Testis (tissue), 3 donors: ENCODE data around the gene PLA2G4D. TPM values are rescaled to one million over a fixed set of nuclear protein-coding genes. Genes with fewer than 3 reads are reported as not detected.
A peak's percentile ranks its signal among the peaks of the same experiment; 100 is the strongest.

Source experiments
- DNase-seq: peaks from one replicate; pipeline ENCODE4 v3.0.0-alpha.2; 2019
- H3K27ac ChIP-seq, 2 donors: fragments of 200-600 bp; sonication (generic); one replicate each; pipeline ENCODE4 v1.5.1; 2019
- H3K27me3 ChIP-seq: fragments of 200-600 bp; sonication (generic); one replicate; pipeline ENCODE4 v1.5.1; 2019
- H3K36me3 ChIP-seq: fragments of 200-600 bp; sonication (generic); one replicate; pipeline ENCODE4 v1.5.1; 2017; ENCODE audit warnings: low read depth; ENCODE audit errors: missing control alignments
- H3K4me1 ChIP-seq: fragments of 200-600 bp; sonication (generic); one replicate; pipeline ENCODE4 v1.5.1; 2019
- H3K4me3 ChIP-seq, 2 donors: fragments of 200-600 bp; sonication (generic); one replicate each; pipeline ENCODE4 v1.5.1; 2017 to 2019
- H3K9me3 ChIP-seq: fragments of 200-600 bp; sonication (generic); one replicate; pipeline ENCODE4 v1.5.1; 2017
- POLR2A ChIP-seq: fragments of 450-650 bp; IDR thresholded peaks from one replicate; pipeline ENCODE4 v1.6.1; 2017; ENCODE audit warnings: antibody characterized with exemption, mild to moderate bottlenecking, moderate library complexity
- WGBS, 2 donors: methylation state at CpG; one replicate each; pipeline ENCODE4 v1.1.5; 2018; 5-methylcytosine and 5-hydroxymethylcytosine counted together
- intact Hi-C: fragments of 100-400 bp; cut with DNase I; formaldehyde crosslinking; loops from one replicate; pipeline ENCODE4 v1.15.1; 2023; ENCODE audit warnings: low total_unique reads
- polyA plus RNA-seq: library from polyadenylated mRNA; stranded (reverse); fragments of 350-450 nt; fragmentation: Illumina TruSeq; extraction: RNeasy Lipid Tissue Mini Kit (QIAGEN cat#74804); gene quantifications from one replicate; pipeline ENCODE4 v1.2.3, GENCODE V29; 2014; ENCODE audit warnings: low read depth, low replicate concordance; ENCODE audit not compliant: insufficient read depth
- total RNA-seq, 2 donors: library from RNA; depleted of rRNA; stranded (reverse); fragments of >200 nt; gene quantifications; one replicate each; pipeline ENCODE4 v1.2.3, GENCODE V29; 2016
- TF ChIP-seq, protein P1 (sequence below), 3 experiments: fragments of 450-650 bp in 2 of 3; fragments of 200-600 bp in 1 of 3; sonication (generic) in 1 of 3; IDR thresholded peaks; one replicate each; pipeline ENCODE4 v1.5.1; 2016 to 2019; ENCODE audit warnings: antibody characterized with exemption in 3 of 3, mild to moderate bottlenecking in 2 of 3, moderate library complexity in 1 of 3

The PLA2G4D gene
- total and polyA plus RNA-seq, 3 donors from 2014 or later = 0.11 to 0.43 (median 0.16) TPM

DNA sequence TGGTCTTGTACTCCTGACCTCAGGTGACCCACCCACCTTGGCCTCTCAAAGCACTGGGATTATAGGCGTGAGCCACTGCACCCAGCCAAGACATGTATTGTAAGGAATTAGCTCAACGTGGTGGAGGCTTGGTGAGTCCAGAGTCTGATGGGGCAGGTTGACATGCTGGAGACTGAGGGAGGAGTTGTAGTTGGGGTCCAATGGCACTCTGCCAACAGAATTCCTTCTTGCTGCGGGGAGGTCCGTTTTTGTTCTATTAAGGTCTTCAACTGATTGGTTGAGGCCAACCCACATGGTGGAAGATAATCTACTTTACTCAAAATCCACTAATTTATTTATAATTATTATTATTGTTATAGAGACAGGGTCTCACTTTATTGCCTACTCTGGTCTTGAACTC, 30.1 kb downstream of the PLA2G4D start:
- intact Hi-C loops = no loop called here
- peak; percentile 10 for DNase-seq
- H3K9me3 ChIP-seq = no peaks in the 10 kb centered on the region
- WGBS, 2 donors = 82 to 88% methylated on average over 4 of the region's 4 CpGs
- H3K36me3 ChIP-seq = no peaks in the 10 kb centered on the region
- H3K4me1 ChIP-seq = no peaks in the 10 kb centered on the region
- no peaks in the 10 kb centered on the region for H3K27me3 ChIP-seq
- no peak overlapping the region for H3K27ac ChIP-seq
- no peak overlapping the region for H3K4me3 ChIP-seq
- no peak for TF ChIP-seq POLR2A

DNA sequence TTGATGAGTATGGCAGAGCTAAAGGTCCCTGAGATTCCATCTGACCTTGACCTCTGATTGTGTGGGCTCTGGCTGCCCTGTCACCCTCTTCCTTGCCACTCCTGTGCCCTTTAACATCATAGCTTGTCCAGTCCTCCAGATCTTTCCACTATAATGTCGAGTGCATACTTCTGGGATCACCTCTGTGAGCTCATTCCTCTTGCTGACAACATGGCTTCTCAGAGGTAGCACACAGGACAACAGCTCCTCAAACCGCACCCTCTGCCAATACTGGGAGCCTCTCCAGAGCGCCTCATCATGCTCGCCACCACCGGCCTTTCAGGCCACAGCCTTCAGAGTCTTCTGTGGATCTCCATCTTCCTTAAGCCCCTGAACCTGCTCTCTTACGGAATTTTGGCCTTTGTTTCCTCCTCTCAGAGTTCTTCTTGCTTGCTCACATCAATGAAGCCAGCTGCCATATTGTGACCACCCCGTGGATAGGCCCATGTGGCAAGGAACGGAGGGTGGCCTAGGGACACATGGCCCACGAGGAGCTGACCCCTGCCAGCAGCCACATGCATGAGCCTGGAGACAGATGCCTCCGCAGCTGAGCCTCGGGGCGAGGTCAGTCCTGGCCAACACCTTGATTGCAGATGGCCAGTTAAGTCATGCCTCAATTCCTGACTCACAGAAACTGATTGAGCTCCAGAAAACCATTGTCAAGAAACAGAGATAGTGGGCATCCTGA, 31.1 kb downstream of the PLA2G4D start:
- TF ChIP-seq POLR2A = no peak
- TF ChIP-seq, protein P1, sequence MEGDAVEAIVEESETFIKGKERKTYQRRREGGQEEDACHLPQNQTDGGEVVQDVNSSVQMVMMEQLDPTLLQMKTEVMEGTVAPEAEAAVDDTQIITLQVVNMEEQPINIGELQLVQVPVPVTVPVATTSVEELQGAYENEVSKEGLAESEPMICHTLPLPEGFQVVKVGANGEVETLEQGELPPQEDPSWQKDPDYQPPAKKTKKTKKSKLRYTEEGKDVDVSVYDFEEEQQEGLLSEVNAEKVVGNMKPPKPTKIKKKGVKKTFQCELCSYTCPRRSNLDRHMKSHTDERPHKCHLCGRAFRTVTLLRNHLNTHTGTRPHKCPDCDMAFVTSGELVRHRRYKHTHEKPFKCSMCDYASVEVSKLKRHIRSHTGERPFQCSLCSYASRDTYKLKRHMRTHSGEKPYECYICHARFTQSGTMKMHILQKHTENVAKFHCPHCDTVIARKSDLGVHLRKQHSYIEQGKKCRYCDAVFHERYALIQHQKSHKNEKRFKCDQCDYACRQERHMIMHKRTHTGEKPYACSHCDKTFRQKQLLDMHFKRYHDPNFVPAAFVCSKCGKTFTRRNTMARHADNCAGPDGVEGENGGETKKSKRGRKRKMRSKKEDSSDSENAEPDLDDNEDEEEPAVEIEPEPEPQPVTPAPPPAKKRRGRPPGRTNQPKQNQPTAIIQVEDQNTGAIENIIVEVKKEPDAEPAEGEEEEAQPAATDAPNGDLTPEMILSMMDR (IDR thresholded peaks at IDR 0.05) = no peak
- no peaks in the 10 kb centered on the region for H3K36me3 ChIP-seq
- DNase-seq = peak; percentile 8
- no peaks in the 10 kb centered on the region for H3K4me1 ChIP-seq
- H3K4me3 ChIP-seq = no peak overlapping the region
- H3K27me3 ChIP-seq = no peaks in the 10 kb centered on the region
- intact Hi-C loops = no loop called here
- 93 to 96% methylated on average over 12 of the region's 12 CpGs for WGBS, 2 donors
- H3K9me3 ChIP-seq = no peaks in the 10 kb centered on the region
- H3K27ac ChIP-seq = no peak overlapping the region

DNA sequence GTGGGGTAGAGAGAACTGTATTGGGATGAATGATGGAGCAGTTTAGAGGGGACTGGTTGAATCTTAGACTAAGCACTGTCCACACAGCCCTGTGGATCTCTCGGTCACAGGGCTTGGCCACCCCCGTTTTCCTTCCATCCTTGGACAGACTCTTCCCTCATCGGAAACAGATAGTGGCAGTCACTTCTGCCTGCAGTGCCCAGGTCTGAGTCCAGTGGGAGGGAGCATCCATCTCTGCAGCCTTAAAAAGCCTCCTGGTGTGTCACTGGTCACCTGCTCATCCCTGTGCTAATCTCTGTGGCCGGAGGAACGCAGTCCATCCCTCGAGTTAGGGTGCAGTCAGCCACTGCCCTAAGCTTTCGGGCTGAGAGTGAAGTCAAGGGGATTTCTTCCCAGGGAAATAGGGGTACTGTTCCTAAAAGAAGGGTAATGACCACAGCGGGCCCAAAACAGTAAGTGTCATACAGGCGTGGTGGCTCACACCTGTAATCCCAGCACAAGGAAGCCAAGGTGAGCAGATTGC, 32.0 kb downstream of the PLA2G4D start:
- 96% methylated on average over 9 of the region's 9 CpGs for WGBS, 2 donors
- TF ChIP-seq, protein P1 (IDR thresholded peaks at IDR 0.05) = no peak
- TF ChIP-seq POLR2A = no peak
- DNase-seq = peak; percentile 8
- Histone ChIP-seq H3K27me3 (no peaks in the 10 kb centered on the region), H3K4me3 (no peak overlapping the region), H3K36me3 (no peaks in the 10 kb centered on the region), H3K4me1 (peaks cover 2% of the 10 kb centered on the region), H3K27ac (no peak overlapping the region), H3K9me3 (no peaks in the 10 kb centered on the region)
- intact Hi-C loops = no loop called here

DNA sequence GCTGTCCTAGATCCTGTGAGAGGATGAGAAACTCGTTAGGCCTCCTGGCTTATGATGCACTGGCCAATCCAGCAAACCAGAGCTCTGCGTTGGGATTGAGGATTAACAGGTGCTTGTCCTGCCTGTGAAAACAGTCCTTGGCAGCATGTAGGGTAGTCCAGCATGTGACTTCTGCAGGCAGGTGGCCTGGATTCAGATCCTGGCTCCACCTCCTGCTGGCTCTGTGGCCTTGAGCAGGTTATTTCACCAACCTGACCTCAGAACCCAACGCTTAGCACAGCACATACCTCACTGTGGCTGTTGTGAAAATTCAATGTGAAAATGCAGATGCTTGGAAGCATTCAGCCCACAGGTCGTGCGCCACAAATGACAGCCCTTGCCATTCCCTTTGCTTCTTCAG, 33.6 kb downstream of the PLA2G4D start:
- Histone ChIP-seq H3K4me1 (peaks cover 3% of the 10 kb centered on the region), H3K27me3 (no peaks in the 10 kb centered on the region), H3K9me3 (no peaks in the 10 kb centered on the region), H3K27ac (no peak overlapping the region), H3K4me3 (no peak overlapping the region), H3K36me3 (no peaks in the 10 kb centered on the region)
- peak; percentile 10 for DNase-seq
- WGBS, 2 donors = 74 to 79% methylated on average over 5 of the region's 5 CpGs
- TF ChIP-seq, protein P1 (IDR thresholded peaks at IDR 0.05) = no peak
- intact Hi-C loops = no loop called here

DNA sequence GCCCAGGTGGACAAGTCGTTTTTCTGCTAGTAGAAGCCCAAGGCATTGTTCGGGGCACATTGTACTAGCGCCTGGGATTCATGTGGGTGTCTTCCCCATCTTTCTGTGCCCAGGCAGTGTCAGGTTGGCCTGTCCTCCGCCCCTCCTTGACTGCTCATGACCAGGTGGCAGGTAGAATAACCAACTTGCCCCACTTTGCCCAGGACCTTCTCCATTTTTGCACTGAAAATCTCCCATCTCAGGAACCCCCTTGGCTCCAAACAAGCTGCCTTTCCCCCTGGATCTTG, 33.9 kb downstream of the PLA2G4D start:
- no peak for DNase-seq
- Histone ChIP-seq H3K27ac (no peak overlapping the region), H3K9me3 (no peaks in the 10 kb centered on the region), H3K27me3 (no peaks in the 10 kb centered on the region), H3K4me1 (peaks cover 3% of the 10 kb centered on the region), H3K4me3 (no peak overlapping the region), H3K36me3 (no peaks in the 10 kb centered on the region)
- no peak for TF ChIP-seq POLR2A
- TF ChIP-seq, protein P1 (IDR thresholded peaks at IDR 0.05) = no peak
- 80 to 91% methylated on average over 1 to 4 of the region's 4 CpGs for WGBS, 2 donors
- intact Hi-C loops = no loop called here
